ENCODE data around the gene CYB5D1.
"Not testable (repeated sequence)": the region's sequence is repeated elsewhere in the genome, so short reads cannot be mapped to it uniquely, and the experiment has no call there.

Gene CYB5D1

GRCh38 chr17:7856811-7857712 is 741 bp upstream of the CYB5D1 start, which contains the start of gene NAA38:
NAA38 (minus strand) TSS chr17:7857559; CDS start chr17:7857463, 96 bp downstream.
- peak; percentile 81 for DNase-seq

GRCh38 chr17:7858522-7858810 is 663 bp downstream of the CYB5D1 start:
- no peak for DNase-seq

GRCh38 chr17:7859028-7859427 is 1.2 kb downstream of the CYB5D1 start:
- DNase-seq: no peak

- no peak for DNase-seq
Measured at GRCh38 chr17:7862692-7863437, 5.1 kb downstream of the CYB5D1 start.

- not testable (repeated sequence) for DNase-seq
Measured at GRCh38 chr17:7864384-7864783, 6.6 kb downstream of the CYB5D1 start.

- DNase-seq: no peak
Measured at GRCh38 chr17:7864995-7865650, 7.3 kb downstream of the CYB5D1 start.

- no peak for DNase-seq
Measured at GRCh38 chr17:7867881-7868329, 10.1 kb downstream of the CYB5D1 start.

GRCh38 chr17:7873051-7873450 is 15.2 kb downstream of the CYB5D1 start:
- no peak for DNase-seq

- DNase-seq: no peak
Measured at GRCh38 chr17:7875804-7876370, 18.1 kb downstream of the CYB5D1 start.

- no peak for DNase-seq
Measured at GRCh38 chr17:7878234-7878633, 20.4 kb downstream of the CYB5D1 start.

- DNase-seq: no peak
Measured at GRCh38 chr17:7880076-7880868, 22.5 kb downstream of the CYB5D1 start.

GRCh38 chr17:7881276-7882054 is 23.7 kb downstream of the CYB5D1 start:
- DNase-seq: no peak

- no peak for DNase-seq
Measured at GRCh38 chr17:7882068-7882467, 24.3 kb downstream of the CYB5D1 start.

GRCh38 chr17:7882629-7883028 is 24.8 kb downstream of the CYB5D1 start:
- DNase-seq: no peak

GRCh38 chr17:7883781-7884386 is 26.1 kb downstream of the CYB5D1 start:
- no peak for DNase-seq

- peak; percentile 52 for DNase-seq
Measured at GRCh38 chr17:7884581-7885366, 27.0 kb downstream of the CYB5D1 start.

GRCh38 chr17:7885367-7886226 is 27.8 kb downstream of the CYB5D1 start:
- no peak for DNase-seq

- DNase-seq: no peak
Measured at GRCh38 chr17:7886227-7887037, 28.6 kb downstream of the CYB5D1 start.
